ENCODE measurements around the gene KCNMA1. TPM values are rescaled to one million over a fixed set of nuclear protein-coding genes. Genes with fewer than 3 reads are reported as not detected.

The KCNMA1 gene
- polyA plus RNA-seq, 1 donor from 2014 or later: 60.8 TPM

DNA sequence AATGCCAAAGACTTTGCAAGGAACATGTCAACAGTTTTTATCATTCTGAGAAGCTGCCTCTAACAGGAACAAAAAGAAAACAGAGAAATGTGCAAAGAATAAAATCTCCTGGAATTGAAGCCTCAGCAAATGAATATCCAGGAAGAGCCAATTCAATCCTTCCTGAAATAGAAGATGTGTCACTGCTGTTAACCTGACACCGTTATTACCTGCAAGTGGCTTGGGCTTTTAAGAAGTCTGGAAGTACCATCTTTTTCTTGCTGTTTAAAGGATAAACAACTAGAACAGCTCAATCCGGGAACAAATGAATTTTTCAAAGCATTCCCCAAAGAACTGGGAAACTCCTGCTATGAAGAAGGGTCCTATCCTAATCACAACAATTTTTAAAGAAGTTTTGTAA, 434.8 kb downstream of the KCNMA1 start:
- Histone ChIP-seq H3K9ac (ENCODE audit: low read length) (no peak overlapping the region), H3K36me3 (ENCODE audit: insufficient read depth, low read length) (no peaks in the 10 kb centered on the region), H3K27me3 (ENCODE audit: insufficient read depth, low read depth, low read length) (no peaks in the 10 kb centered on the region), H2AFZ (ENCODE audit: low read depth, low read length) (no peak overlapping the region), H3K4me2 (ENCODE audit: low read length) (no peak overlapping the region), H3F3A (ENCODE audit: insufficient read depth, low read length, poor library complexity, severe bottlenecking) (no peaks in the 10 kb centered on the region), H3K27ac (ENCODE audit: low read length) (peak overlapping the region; percentile 0), H3K9me3 (ENCODE audit: low read length) (no peaks in the 10 kb centered on the region), H3K4me3 (ENCODE audit: low read length) (no peak overlapping the region), H3K9me2 (ENCODE audit: insufficient read depth, low read length) (no peaks in the 10 kb centered on the region), H3K79me2 (replicated peaks; ENCODE audit: insufficient read depth, low read length) (no peaks in the 10 kb centered on the region), H4K20me1 (ENCODE audit: insufficient read depth) (no peaks in the 10 kb centered on the region)
- TF ChIP-seq, protein P1, sequence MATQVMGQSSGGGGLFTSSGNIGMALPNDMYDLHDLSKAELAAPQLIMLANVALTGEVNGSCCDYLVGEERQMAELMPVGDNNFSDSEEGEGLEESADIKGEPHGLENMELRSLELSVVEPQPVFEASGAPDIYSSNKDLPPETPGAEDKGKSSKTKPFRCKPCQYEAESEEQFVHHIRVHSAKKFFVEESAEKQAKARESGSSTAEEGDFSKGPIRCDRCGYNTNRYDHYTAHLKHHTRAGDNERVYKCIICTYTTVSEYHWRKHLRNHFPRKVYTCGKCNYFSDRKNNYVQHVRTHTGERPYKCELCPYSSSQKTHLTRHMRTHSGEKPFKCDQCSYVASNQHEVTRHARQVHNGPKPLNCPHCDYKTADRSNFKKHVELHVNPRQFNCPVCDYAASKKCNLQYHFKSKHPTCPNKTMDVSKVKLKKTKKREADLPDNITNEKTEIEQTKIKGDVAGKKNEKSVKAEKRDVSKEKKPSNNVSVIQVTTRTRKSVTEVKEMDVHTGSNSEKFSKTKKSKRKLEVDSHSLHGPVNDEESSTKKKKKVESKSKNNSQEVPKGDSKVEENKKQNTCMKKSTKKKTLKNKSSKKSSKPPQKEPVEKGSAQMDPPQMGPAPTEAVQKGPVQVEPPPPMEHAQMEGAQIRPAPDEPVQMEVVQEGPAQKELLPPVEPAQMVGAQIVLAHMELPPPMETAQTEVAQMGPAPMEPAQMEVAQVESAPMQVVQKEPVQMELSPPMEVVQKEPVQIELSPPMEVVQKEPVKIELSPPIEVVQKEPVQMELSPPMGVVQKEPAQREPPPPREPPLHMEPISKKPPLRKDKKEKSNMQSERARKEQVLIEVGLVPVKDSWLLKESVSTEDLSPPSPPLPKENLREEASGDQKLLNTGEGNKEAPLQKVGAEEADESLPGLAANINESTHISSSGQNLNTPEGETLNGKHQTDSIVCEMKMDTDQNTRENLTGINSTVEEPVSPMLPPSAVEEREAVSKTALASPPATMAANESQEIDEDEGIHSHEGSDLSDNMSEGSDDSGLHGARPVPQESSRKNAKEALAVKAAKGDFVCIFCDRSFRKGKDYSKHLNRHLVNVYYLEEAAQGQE (IDR thresholded peaks at IDR 0.05; ENCODE audit: borderline replicate concordance): peak; percentile 78
- TF ChIP-seq POLR2AphosphoS5 (IDR thresholded peaks at IDR 0.05) (peak; percentile 51), MXI1 (conservative IDR thresholded peaks at IDR 0.05; ENCODE audit: poor library complexity, severe bottlenecking) (no peak)

DNA sequence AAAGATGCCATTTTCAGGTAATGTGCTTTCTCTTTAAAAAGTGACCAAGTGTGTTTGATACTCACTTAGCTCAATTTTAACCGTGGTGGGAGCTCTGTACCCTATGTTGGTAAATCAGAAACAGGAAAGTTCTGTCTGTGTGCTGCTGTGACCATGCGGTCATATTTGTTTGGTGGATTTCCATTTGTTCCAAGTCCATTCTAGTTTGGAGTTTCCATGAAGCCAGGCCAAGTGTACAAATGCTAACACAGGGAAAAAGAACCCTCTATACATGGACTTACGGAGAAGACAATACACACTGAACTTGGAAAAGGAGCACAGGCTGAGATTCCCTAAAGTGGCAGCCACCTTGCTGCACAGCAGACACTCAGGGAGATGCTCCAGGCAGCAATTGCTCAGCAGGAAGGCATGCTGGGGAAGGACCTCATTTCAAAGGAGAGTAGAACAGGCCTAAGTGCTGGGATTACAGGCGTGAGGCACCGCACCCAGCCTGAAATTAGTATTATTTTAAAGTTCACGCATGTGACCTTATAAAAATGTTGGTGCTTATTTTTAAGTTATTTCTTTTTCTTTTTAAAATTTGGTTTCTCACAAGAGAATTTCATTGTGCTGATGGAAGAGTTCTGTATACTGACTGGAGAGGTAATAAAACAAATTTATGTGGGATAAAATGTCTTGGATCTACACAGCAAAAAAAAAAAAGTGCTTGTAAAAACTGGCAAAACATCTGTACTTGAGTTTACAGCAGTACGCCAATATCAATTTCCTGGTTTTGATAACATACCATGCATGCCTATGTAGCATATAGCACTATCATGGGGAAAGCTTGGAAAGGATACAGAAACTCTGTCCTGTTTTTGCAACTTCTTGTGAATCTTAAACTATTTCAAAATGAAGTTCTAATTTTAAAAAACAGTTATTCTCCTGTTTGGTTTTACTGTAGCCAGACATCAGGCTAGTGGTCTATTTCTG, 436.2 kb downstream of the KCNMA1 start:
- Histone ChIP-seq H3K27ac (ENCODE audit: low read length) (no peak overlapping the region), H3K79me2 (replicated peaks; ENCODE audit: insufficient read depth, low read length) (no peaks in the 10 kb centered on the region), H3K4me2 (ENCODE audit: low read length) (no peak overlapping the region), H3K9me2 (ENCODE audit: insufficient read depth, low read length) (no peaks in the 10 kb centered on the region), H2AFZ (ENCODE audit: low read depth, low read length) (no peak overlapping the region), H3F3A (ENCODE audit: insufficient read depth, low read length, poor library complexity, severe bottlenecking) (no peaks in the 10 kb centered on the region), H3K4me3 (ENCODE audit: low read length) (no peak overlapping the region), H3K9me3 (ENCODE audit: low read length) (no peaks in the 10 kb centered on the region), H3K36me3 (ENCODE audit: insufficient read depth, low read length) (no peaks in the 10 kb centered on the region), H4K20me1 (ENCODE audit: insufficient read depth) (no peaks in the 10 kb centered on the region), H3K27me3 (ENCODE audit: insufficient read depth, low read depth, low read length) (no peaks in the 10 kb centered on the region), H3K9ac (ENCODE audit: low read length) (no peak overlapping the region)
- no peak for TF ChIP-seq TAF1 (IDR thresholded peaks at IDR 0.05; ENCODE audit: low read depth)
- TF ChIP-seq, protein P2, sequence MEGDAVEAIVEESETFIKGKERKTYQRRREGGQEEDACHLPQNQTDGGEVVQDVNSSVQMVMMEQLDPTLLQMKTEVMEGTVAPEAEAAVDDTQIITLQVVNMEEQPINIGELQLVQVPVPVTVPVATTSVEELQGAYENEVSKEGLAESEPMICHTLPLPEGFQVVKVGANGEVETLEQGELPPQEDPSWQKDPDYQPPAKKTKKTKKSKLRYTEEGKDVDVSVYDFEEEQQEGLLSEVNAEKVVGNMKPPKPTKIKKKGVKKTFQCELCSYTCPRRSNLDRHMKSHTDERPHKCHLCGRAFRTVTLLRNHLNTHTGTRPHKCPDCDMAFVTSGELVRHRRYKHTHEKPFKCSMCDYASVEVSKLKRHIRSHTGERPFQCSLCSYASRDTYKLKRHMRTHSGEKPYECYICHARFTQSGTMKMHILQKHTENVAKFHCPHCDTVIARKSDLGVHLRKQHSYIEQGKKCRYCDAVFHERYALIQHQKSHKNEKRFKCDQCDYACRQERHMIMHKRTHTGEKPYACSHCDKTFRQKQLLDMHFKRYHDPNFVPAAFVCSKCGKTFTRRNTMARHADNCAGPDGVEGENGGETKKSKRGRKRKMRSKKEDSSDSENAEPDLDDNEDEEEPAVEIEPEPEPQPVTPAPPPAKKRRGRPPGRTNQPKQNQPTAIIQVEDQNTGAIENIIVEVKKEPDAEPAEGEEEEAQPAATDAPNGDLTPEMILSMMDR (IDR thresholded peaks at IDR 0.05; ENCODE audit: poor library complexity, severe bottlenecking): no peak
- no peak for TF ChIP-seq SMC3 (conservative IDR thresholded peaks at IDR 0.05; ENCODE audit: poor library complexity)
- TF ChIP-seq MXI1 (conservative IDR thresholded peaks at IDR 0.05; ENCODE audit: poor library complexity, severe bottlenecking): no peak
- TF ChIP-seq, protein P1 (IDR thresholded peaks at IDR 0.05; ENCODE audit: borderline replicate concordance): no peak
- no peak for TF ChIP-seq EP300 (conservative IDR thresholded peaks at IDR 0.05; ENCODE audit: poor library complexity, severe bottlenecking)
- TF ChIP-seq RAD21 (conservative IDR thresholded peaks at IDR 0.05): no peak
- TF ChIP-seq EZH2 (IDR thresholded peaks at IDR 0.05; ENCODE audit: borderline replicate concordance, insufficient read depth, low read length, poor library complexity, severe bottlenecking): no peak
- no peak for TF ChIP-seq POLR2AphosphoS5 (IDR thresholded peaks at IDR 0.05)

Measured in neural cell (in vitro differentiated cells).